ENCODE measurements around the gene SLC43A3. TPM values are rescaled to one million over a fixed set of nuclear protein-coding genes. Genes with fewer than 3 reads are reported as not detected.

Gene SLC43A3
- total RNA-seq, 4 donors from 2014 or later = 40.9 to 75.9 (median 60.0) TPM

DNA sequence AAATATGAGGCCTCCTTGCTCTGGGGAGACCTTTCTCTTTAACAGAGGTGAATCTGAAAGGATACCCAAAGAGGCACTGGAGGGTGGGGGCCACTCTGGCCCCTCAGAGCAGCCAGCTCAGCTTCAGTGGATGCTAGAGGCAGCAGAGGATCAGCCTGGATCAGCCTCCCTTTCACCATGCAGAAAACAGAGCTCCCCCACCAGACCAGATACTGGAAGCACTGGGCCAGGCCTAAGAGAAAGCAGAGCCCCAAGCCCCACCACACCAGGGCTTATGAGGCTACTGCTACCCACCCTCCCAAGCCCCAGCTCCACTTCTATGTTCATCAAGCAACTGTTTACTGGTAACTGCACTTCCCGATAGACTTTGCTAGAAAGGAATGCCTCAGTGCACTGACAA, 4.0 kb upstream of the SLC43A3 start:
- WGBS, 2 donors (ENCODE audit: low coverage in 1 of 2) = no CpG with 5 or more reads among the region's 1 CpG
- ATAC-seq = no peak
- peak overlapping the region in 1 of 4 donors; percentile 5 for H3K27ac ChIP-seq
- H3K4me1 ChIP-seq = peaks cover 13 to 75% (median 30%) of the 10 kb centered on the region in 3 donors
- no peak overlapping the region for H3K4me3 ChIP-seq
- TF ChIP-seq POLR2A (IDR thresholded peaks at IDR 0.05) = no peak
- no peak for TF ChIP-seq EP300 (IDR thresholded peaks at IDR 0.05)
- TF ChIP-seq POLR2AphosphoS5 (IDR thresholded peaks at IDR 0.05) = no peak
- TF ChIP-seq, protein P1, sequence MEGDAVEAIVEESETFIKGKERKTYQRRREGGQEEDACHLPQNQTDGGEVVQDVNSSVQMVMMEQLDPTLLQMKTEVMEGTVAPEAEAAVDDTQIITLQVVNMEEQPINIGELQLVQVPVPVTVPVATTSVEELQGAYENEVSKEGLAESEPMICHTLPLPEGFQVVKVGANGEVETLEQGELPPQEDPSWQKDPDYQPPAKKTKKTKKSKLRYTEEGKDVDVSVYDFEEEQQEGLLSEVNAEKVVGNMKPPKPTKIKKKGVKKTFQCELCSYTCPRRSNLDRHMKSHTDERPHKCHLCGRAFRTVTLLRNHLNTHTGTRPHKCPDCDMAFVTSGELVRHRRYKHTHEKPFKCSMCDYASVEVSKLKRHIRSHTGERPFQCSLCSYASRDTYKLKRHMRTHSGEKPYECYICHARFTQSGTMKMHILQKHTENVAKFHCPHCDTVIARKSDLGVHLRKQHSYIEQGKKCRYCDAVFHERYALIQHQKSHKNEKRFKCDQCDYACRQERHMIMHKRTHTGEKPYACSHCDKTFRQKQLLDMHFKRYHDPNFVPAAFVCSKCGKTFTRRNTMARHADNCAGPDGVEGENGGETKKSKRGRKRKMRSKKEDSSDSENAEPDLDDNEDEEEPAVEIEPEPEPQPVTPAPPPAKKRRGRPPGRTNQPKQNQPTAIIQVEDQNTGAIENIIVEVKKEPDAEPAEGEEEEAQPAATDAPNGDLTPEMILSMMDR (IDR thresholded peaks at IDR 0.05) = no peak
- no peaks in the 10 kb centered on the region for H3K27me3 ChIP-seq
- no peaks in the 10 kb centered on the region for H3K9me3 ChIP-seq
- H3K36me3 ChIP-seq = no peaks in the 10 kb centered on the region

DNA sequence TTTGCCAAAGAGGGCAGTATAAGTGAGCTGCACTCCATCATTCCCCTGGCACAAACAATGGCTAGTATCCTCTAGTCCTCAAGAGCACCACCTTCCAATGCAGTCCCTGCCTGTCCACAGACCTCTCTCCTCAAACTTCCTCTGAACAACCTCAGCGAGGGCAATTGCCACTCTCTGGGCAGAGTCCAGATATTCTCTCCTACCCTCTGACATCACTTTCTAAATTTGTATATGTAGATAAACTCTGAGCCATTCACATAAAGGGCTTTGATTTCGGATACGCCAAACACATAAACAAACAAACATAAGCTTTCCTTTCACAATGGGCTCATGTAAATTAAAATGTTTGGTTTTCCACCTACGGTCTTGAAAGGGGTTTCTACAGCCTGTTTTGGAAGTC, 3.0 kb upstream of the SLC43A3 start:
- peaks cover 16 to 78% (median 34%) of the 10 kb centered on the region in 3 donors for H3K4me1 ChIP-seq
- ATAC-seq = no peak
- H3K27me3 ChIP-seq = no peaks in the 10 kb centered on the region
- TF ChIP-seq POLR2A (IDR thresholded peaks at IDR 0.05) (no peak), POLR2AphosphoS5 (IDR thresholded peaks at IDR 0.05) (no peak), EP300 (IDR thresholded peaks at IDR 0.05) (no peak)
- TF ChIP-seq, protein P1 (IDR thresholded peaks at IDR 0.05) = no peak
- peak overlapping the region in 1 of 4 donors; percentile 96 for H3K27ac ChIP-seq
- H3K9me3 ChIP-seq = no peaks in the 10 kb centered on the region
- WGBS, 2 donors (ENCODE audit: low coverage in 1 of 2) = 77 to 84% methylated on average over 4 of the region's 4 CpGs
- no peaks in the 10 kb centered on the region for H3K36me3 ChIP-seq
- no peak overlapping the region for H3K4me3 ChIP-seq

GRCh38 chr11:57428643-57429042, 1.7 kb upstream of the SLC43A3 start:
- H3K27me3 ChIP-seq = no peaks in the 10 kb centered on the region
- H3K9me3 ChIP-seq = no peaks in the 10 kb centered on the region
- peaks cover 0 to 6% of the 10 kb centered on the region in 2 donors for H3K36me3 ChIP-seq
- WGBS, 2 donors (ENCODE audit: low coverage in 1 of 2) = 67 to 85% methylated on average over 1 to 5 of the region's 5 CpGs
- H3K4me3 ChIP-seq = no peak overlapping the region
- no peak for ATAC-seq
- H3K27ac ChIP-seq = peak overlapping the region; percentile 96 to 99 (median 98)
- peaks cover 18 to 78% (median 45%) of the 10 kb centered on the region in 3 donors for H3K4me1 ChIP-seq
- TF ChIP-seq EP300 (IDR thresholded peaks at IDR 0.05) = no peak
- no peak for TF ChIP-seq POLR2A (IDR thresholded peaks at IDR 0.05)
- TF ChIP-seq, protein P1 (IDR thresholded peaks at IDR 0.05) = no peak
- TF ChIP-seq POLR2AphosphoS5 (IDR thresholded peaks at IDR 0.05) = no peak

GRCh38 chr11:57427727-57428082, 784 bp upstream of the SLC43A3 start:
- H3K4me1 ChIP-seq = peaks cover 18 to 86% (median 45%) of the 10 kb centered on the region in 3 donors
- peak overlapping the region; percentile 96 to 99 (median 98) for H3K27ac ChIP-seq
- no peaks in the 10 kb centered on the region for H3K9me3 ChIP-seq
- peak overlapping the region in 1 of 2 donors; percentile 66 for H3K4me3 ChIP-seq
- 16 to 44% methylated on average over 1 to 7 of the region's 8 CpGs for WGBS, 2 donors (ENCODE audit: low coverage in 1 of 2)
- peaks cover 0 to 16% of the 10 kb centered on the region in 2 donors for H3K36me3 ChIP-seq
- peak; percentile 46 for ATAC-seq
- TF ChIP-seq, protein P1 (IDR thresholded peaks at IDR 0.05) = no peak
- no peak for TF ChIP-seq EP300 (IDR thresholded peaks at IDR 0.05)
- TF ChIP-seq POLR2A (IDR thresholded peaks at IDR 0.05) = no peak
- TF ChIP-seq POLR2AphosphoS5 (IDR thresholded peaks at IDR 0.05) = no peak
- no peaks in the 10 kb centered on the region for H3K27me3 ChIP-seq

DNA sequence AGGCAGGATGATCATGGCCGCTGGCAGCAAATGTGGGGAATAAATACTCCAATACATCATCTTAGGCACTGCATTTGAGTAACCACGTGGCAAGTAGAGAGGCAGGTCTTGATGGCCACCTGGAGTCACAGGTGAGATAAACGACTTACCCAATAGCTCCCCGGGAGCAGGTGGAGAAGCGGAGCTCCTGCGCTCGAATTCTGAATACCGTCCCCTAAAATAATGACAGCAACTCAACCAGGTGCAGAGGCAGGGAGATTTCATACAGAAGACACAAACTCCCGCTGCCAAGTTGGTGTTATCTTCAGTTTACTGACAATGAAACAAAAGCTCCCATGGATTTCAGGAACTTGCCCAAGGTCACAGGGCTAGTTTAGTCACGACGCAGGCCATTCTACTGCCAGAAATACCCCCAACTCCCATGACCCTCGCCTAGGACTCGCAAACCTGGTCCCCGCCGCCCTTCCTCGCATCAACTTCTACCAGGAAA, 437 bp downstream of the SLC43A3 start:
- Histone ChIP-seq H3K27ac (peak overlapping the region; percentile 96 to 99 (median 98)), H3K4me1 (peaks cover 18 to 81% (median 45%) of the 10 kb centered on the region in 3 donors), H3K4me3 (peak overlapping the region; percentile 59 to 66), H3K9me3 (no peaks in the 10 kb centered on the region), H3K36me3 (peaks cover 0 to 22% of the 10 kb centered on the region in 2 donors), H3K27me3 (no peaks in the 10 kb centered on the region)
- no peak for ATAC-seq
- TF ChIP-seq EP300 (IDR thresholded peaks at IDR 0.05) (no peak), POLR2AphosphoS5 (IDR thresholded peaks at IDR 0.05) (no peak), POLR2A (IDR thresholded peaks at IDR 0.05) (no peak)
- TF ChIP-seq, protein P1 (IDR thresholded peaks at IDR 0.05) = no peak
- WGBS, 2 donors (ENCODE audit: low coverage in 1 of 2) = 15 to 36% methylated on average over 7 to 11 of the region's 16 CpGs

Data from gastroesophageal sphincter (tissue), 4 donors.